GM12865 (cell line): Measurements from ENCODE around the gene RGS6.

Experiments
- DNase-seq: peaks from one replicate; pipeline ENCODE4 v3.0.0; 2010; ENCODE audit warnings: low read depth
- H3K4me3 ChIP-seq: 2 replicates; pipeline ENCODE4 v1.5.1; 2011; ENCODE audit warnings: mild to moderate bottlenecking, low read depth, low read length, control low read depth
- CTCF ChIP-seq: IDR thresholded peaks from 2 replicates; pipeline ENCODE4 v1.5.1; 2011; ENCODE audit warnings: low read length, control low read depth, low read depth, inconsistent platforms; ENCODE audit not compliant: insufficient read depth; ENCODE audit errors: missing control alignments

The RGS6 gene

GRCh38 chr14:72485695-72486094, 553.5 kb downstream of the RGS6 start:
- DNase-seq, result no peak
- TF ChIP-seq CTCF, result no peak
- H3K4me3 ChIP-seq, result no peak overlapping the region

GRCh38 chr14:72488514-72488913, 556.3 kb downstream of the RGS6 start:
- no peak for TF ChIP-seq CTCF
- DNase-seq, result no peak
- no peak overlapping the region for H3K4me3 ChIP-seq

- no peak for TF ChIP-seq CTCF
- DNase-seq, result no peak
- no peak overlapping the region for H3K4me3 ChIP-seq
Observed at GRCh38 chr14:72492196-72492595, 560.0 kb downstream of the RGS6 start.

GRCh38 chr14:72495668-72496067, 563.4 kb downstream of the RGS6 start:
- TF ChIP-seq CTCF, result no peak
- no peak for DNase-seq
- H3K4me3 ChIP-seq, result no peak overlapping the region

- TF ChIP-seq CTCF, result no peak
- no peak overlapping the region for H3K4me3 ChIP-seq
- peak; percentile 34 for DNase-seq
Observed at GRCh38 chr14:72498646-72499045, 566.4 kb downstream of the RGS6 start.

- H3K4me3 ChIP-seq, result no peak overlapping the region
- no peak for DNase-seq
- no peak for TF ChIP-seq CTCF
Observed at GRCh38 chr14:72499746-72500145, 567.5 kb downstream of the RGS6 start.

GRCh38 chr14:72500234-72500838, 568.1 kb downstream of the RGS6 start:
- H3K4me3 ChIP-seq, result no peak overlapping the region
- no peak for TF ChIP-seq CTCF
- DNase-seq, result no peak
